PC-9 (cell line): ENCODE results near the gene TNP2. TPM values are rescaled to one million over a fixed set of nuclear protein-coding genes. Genes with fewer than 3 reads are reported as not detected.

ENCODE experiments used
- BruUV-seq: library from RNA; stranded (reverse); fragments of 400-500 nt; replicated peaks from 2 replicates; lab custom pipeline; 2021; lab: Mats Ljungman, UMichigan
- CTCF ChIA-PET: fragments of 300-600 bp; sonication (Branson Sonifier 250); formaldehyde crosslinking; loops from one replicate; lab custom pipeline; 2022; ENCODE audit warnings: antibody characterized with exemption; lab: Charles Lee
- POLR2A ChIA-PET: fragments of 300-600 bp; sonication (Branson Sonifier 250); formaldehyde crosslinking; loops from one replicate; lab custom pipeline; 2022; ENCODE audit warnings: antibody characterized with exemption; ENCODE audit not compliant: unreplicated experiment; lab: Charles Lee
- DNase-seq, 2 experiments: peaks; one replicate each; pipeline versions ENCODE4 v3.0.0 to v3.0.0-alpha.2; 2015 to 2022; ENCODE audit warnings: mixed read lengths in 1 of 2
- H2AFZ ChIP-seq: fragments of 200-600 bp; sonication (generic); 2 replicates; pipeline ENCODE4 v1.8.1; 2017; ENCODE audit warnings: antibody characterized with exemption
- H3F3A ChIP-seq: fragments of 200-600 bp; sonication (generic); 2 replicates; pipeline ENCODE4 v1.8.1; 2017; ENCODE audit warnings: antibody characterized with exemption, mild to moderate bottlenecking, low read depth; ENCODE audit not compliant: insufficient read depth
- H3K27ac ChIP-seq: fragments of 200-600 bp; sonication (generic); 2 replicates; pipeline ENCODE4 v1.6.1; 2016; ENCODE audit warnings: mixed run types
- H3K27me3 ChIP-seq: fragments of 200-600 bp; sonication (generic); 2 replicates; pipeline ENCODE4 v1.6.1; 2016; ENCODE audit warnings: low read depth, mixed run types; ENCODE audit not compliant: insufficient read depth
- H3K36me3 ChIP-seq: fragments of 200-600 bp; sonication (generic); 2 replicates; pipeline ENCODE4 v1.6.1; 2016; ENCODE audit warnings: low read depth, mixed run types
- H3K4me1 ChIP-seq: fragments of 200-600 bp; sonication (generic); replicated peaks from 2 replicates; pipeline ENCODE4 v1.6.1; 2016; ENCODE audit warnings: mixed run types; ENCODE audit not compliant: insufficient read depth
- H3K4me2 ChIP-seq: fragments of 200-600 bp; sonication (generic); 2 replicates; pipeline ENCODE4 v1.6.1; 2017; ENCODE audit warnings: mixed run types
- H3K4me3 ChIP-seq: fragments of 200-600 bp; sonication (generic); 2 replicates; pipeline ENCODE4 v1.6.1; 2016; ENCODE audit warnings: mixed run types
- H3K79me2 ChIP-seq: fragments of 200-600 bp; sonication (generic); 2 replicates; pipeline ENCODE4 v1.6.1; 2017; ENCODE audit warnings: low read depth, mixed run types
- H3K9me2 ChIP-seq: fragments of 200-600 bp; sonication (generic); 2 replicates; pipeline ENCODE4 v1.8.1; 2017; ENCODE audit warnings: mild to moderate bottlenecking; ENCODE audit not compliant: insufficient read depth
- H3K9me3 ChIP-seq: fragments of 200-600 bp; sonication (generic); 2 replicates; pipeline ENCODE4 v1.8.1; 2016; ENCODE audit warnings: low read depth; ENCODE audit not compliant: insufficient read depth
- H4K20me1 ChIP-seq: fragments of 200-600 bp; sonication (generic); 2 replicates; pipeline ENCODE4 v1.8.1; 2017; ENCODE audit not compliant: insufficient read depth
- EZH2 ChIP-seq: fragments of 200-600 bp; sonication (generic); IDR thresholded peaks from 2 replicates; pipeline ENCODE4 v1.8.0; 2017; ENCODE audit warnings: antibody characterized with exemption, low read depth
- intact Hi-C: fragments of 100-400 bp; cut with micrococcal nuclease; formaldehyde crosslinking; loops from one replicate; pipeline ENCODE4 v1.10.0; 2022; ENCODE audit not compliant: unreplicated experiment
- total RNA-seq: library from RNA; stranded (reverse); gene quantifications from 2 replicates; pipeline ENCODE4 v1.2.3, GENCODE V29; 2021
- TF ChIP-seq, protein P1 (sequence below): fragments of 200-600 bp; sonication (generic); conservative IDR thresholded peaks from 2 replicates; pipeline ENCODE4 v1.6.1; 2017; ENCODE audit warnings: mixed run types, antibody characterized with exemption, mild to moderate bottlenecking, moderate library complexity

TNP2 gene
- total RNA-seq, 1 experiment from 2014 or later = not detected

DNA sequence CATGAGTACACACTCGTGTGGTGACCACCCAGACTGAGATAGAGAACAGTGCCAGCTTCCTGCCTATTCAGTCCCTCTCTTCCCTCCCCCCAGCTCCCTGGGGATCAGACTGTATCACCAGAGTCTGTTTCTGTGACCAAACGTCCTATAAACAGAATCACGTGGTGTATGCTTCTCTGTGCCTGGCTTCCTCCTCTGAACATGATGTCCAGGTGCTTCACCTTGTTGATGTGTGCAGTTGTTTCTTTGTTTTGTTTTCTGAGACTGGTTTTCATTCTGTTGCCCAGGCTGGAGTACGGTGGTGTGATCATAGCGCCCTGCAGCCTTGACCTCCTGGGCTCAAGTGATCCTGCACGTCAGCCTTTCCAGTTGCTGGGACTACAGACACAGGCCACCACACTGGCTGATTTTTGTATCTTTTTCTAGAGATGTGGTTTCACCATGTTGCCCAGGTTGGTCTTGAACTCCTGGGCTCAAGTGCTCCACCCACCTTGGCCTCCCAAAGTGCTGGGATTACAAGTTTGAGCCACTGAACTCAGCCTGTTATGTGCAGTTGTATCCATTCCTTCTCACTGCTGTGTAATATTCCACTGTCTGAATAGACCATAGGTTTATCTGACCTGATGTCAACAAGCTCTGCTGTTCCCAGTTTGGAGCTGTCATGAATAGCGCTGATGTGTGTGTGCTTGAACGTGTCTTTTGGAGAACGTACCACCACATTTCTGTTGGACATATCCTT lies 40.9 kb upstream of the TNP2 start:
- H3K27ac ChIP-seq = no peak overlapping the region
- H2AFZ ChIP-seq = no peak overlapping the region
- no peaks in the 10 kb centered on the region for H3K36me3 ChIP-seq
- H3K4me3 ChIP-seq = no peak overlapping the region
- H3K4me2 ChIP-seq = no peak overlapping the region
- H3K9me3 ChIP-seq = no peaks in the 10 kb centered on the region
- H3K27me3 ChIP-seq = no peaks in the 10 kb centered on the region
- peaks cover 21% of the 10 kb centered on the region for H3F3A ChIP-seq
- ChIA-PET POLR2A (no interaction called here), CTCF (interaction anchor here (0.7 kb wide), 1 partner anchor 43 kb away, joined by 5 read pairs; no protein-coding TSS in a partner anchor)
- BruUV-seq = no TSS peak
- H4K20me1 ChIP-seq = no peaks in the 10 kb centered on the region
- DNase-seq = no peak
- H3K79me2 ChIP-seq = no peaks in the 10 kb centered on the region
- H3K9me2 ChIP-seq = no peaks in the 10 kb centered on the region
- peaks cover 29% of the 10 kb centered on the region for H3K4me1 ChIP-seq
- TF ChIP-seq, protein P1, sequence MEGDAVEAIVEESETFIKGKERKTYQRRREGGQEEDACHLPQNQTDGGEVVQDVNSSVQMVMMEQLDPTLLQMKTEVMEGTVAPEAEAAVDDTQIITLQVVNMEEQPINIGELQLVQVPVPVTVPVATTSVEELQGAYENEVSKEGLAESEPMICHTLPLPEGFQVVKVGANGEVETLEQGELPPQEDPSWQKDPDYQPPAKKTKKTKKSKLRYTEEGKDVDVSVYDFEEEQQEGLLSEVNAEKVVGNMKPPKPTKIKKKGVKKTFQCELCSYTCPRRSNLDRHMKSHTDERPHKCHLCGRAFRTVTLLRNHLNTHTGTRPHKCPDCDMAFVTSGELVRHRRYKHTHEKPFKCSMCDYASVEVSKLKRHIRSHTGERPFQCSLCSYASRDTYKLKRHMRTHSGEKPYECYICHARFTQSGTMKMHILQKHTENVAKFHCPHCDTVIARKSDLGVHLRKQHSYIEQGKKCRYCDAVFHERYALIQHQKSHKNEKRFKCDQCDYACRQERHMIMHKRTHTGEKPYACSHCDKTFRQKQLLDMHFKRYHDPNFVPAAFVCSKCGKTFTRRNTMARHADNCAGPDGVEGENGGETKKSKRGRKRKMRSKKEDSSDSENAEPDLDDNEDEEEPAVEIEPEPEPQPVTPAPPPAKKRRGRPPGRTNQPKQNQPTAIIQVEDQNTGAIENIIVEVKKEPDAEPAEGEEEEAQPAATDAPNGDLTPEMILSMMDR = no peak
- no peak for TF ChIP-seq EZH2
- intact Hi-C loops = no loop called here

DNA sequence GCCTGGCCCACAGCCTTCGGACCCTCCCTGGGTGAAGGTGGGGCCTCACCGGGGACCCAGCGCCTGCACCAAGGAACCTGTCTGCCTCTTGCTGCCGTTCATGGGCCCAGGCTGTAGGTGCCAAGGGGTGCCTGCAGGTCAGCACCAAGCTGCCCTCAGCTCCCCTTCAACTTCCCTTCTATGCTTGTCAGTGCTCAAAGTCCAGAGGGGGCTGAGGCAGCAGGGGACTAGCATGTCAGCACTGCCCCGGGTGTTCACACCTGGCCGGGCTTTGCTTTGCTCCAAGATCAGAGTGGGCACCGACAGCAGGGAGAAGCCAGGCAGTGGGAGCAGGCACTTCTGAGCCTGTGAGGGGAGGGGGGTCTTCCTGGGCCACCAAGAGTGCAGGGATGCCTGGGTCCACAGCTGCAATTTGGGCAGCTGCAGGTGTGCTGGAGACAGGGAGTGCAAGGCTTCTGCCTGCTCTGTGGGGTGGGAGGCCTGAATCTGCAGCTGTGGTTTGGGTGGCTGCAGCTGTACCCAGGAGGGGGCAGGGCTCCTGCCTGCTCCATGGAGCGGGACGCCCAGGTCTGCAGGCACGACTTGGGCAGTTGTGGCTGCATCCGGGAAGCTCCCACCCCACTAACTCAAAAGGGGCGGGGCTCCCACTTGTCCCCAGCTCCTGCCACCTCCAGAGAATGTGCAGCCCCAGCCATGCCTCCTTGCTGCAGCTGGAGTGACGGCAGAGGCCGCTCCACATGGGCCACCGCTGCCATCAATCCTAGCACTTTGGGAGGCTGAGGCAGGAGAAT lies 39.6 kb upstream of the TNP2 start:
- no peak for TF ChIP-seq EZH2
- TF ChIP-seq, protein P1 = no peak
- intact Hi-C loops = no loop called here
- CTCF ChIA-PET = no interaction called here
- Histone ChIP-seq H3K4me2 (no peak overlapping the region), H3K9me3 (no peaks in the 10 kb centered on the region), H3K4me3 (no peak overlapping the region), H3K79me2 (no peaks in the 10 kb centered on the region), H3K4me1 (peaks cover 24% of the 10 kb centered on the region), H3F3A (peaks cover 19% of the 10 kb centered on the region), H3K27ac (no peak overlapping the region), H3K9me2 (no peaks in the 10 kb centered on the region), H2AFZ (no peak overlapping the region), H3K27me3 (no peaks in the 10 kb centered on the region), H4K20me1 (no peaks in the 10 kb centered on the region), H3K36me3 (no peaks in the 10 kb centered on the region)
- no TSS peak for BruUV-seq
- POLR2A ChIA-PET = no interaction called here
- no peak for DNase-seq

DNA sequence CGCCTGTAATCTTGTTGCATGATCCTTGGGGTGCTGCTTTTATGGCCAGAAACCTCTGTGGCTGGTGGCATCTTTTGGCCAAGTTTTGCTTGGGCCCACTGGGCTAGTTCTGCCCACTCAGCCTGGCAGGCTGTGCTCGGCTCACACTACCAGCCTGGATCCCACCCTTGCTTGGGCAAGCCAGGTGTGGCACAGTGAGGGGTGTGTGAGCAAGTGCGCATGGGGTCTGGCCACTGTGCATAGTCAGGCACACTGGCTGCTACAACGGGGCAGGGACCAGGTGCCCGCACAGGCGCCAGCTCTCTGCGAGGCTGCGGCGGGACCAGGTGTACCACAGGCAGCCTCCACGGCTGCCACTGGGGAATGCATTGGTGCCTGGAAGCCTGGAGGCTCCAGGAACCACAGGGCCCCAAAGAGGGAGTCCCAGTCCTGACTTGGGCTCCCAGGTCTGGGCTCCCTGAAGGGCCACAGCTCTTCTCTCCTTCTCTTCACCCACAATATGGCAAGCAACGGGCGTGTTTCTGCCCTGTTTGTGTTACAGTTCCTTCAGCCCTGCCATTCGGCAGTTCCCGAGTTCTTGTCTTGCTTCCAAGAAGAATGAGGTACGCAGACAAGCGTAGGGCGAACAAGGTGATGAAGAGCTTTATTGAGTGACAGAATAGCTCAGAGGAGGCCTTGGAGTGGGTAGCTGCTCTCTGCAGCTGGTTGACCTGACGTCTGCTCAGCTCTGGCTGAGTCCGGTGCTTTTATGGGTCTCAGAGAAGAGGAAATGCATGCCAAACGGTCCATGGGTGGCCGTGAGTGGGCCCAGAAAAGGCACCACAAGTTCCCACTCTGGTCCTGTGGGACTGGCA lies 38.7 kb upstream of the TNP2 start:
- DNase-seq = no peak
- H3K36me3 ChIP-seq = no peaks in the 10 kb centered on the region
- no peak overlapping the region for H3K27ac ChIP-seq
- peaks cover 22% of the 10 kb centered on the region for H3K4me1 ChIP-seq
- intact Hi-C loops = no loop called here
- peaks cover 12% of the 10 kb centered on the region for H3F3A ChIP-seq
- ChIA-PET CTCF (no interaction called here), POLR2A (no interaction called here)
- no peaks in the 10 kb centered on the region for H4K20me1 ChIP-seq
- no peak for TF ChIP-seq EZH2
- TF ChIP-seq, protein P1 = no peak
- H3K27me3 ChIP-seq = no peaks in the 10 kb centered on the region
- no TSS peak for BruUV-seq
- H3K4me2 ChIP-seq = no peak overlapping the region
- H3K9me3 ChIP-seq = no peaks in the 10 kb centered on the region
- H2AFZ ChIP-seq = no peak overlapping the region
- no peak overlapping the region for H3K4me3 ChIP-seq
- no peaks in the 10 kb centered on the region for H3K79me2 ChIP-seq
- no peaks in the 10 kb centered on the region for H3K9me2 ChIP-seq
